B cell (primary cell): Measurements from ENCODE around the gene MYPOP. TPM values are rescaled to one million over a fixed set of nuclear protein-coding genes. Genes with fewer than 3 reads are reported as not detected.

ENCODE experiments used
- ATAC-seq: fragments of 200-7000 bp; cut with Tn5 transposase; one replicate; pipeline ENCODE4 v1.10.0; 2021; ENCODE audit warnings: low read depth, mild to moderate bottlenecking, moderate number of reproducible peaks, moderate library complexity
- CTCF ChIA-PET: fragments of 350-600 bp; sonication (Branson Sonifier 250); formaldehyde crosslinking; loops from one replicate; lab custom pipeline; 2021; ENCODE audit warnings: antibody characterized with exemption, inconsistent platforms; lab: Charles Lee
- POLR2A ChIA-PET: fragments of 350-600 bp; sonication (Branson Sonifier 250); formaldehyde crosslinking; loops from one replicate; lab custom pipeline; 2021; ENCODE audit warnings: antibody characterized with exemption; lab: Charles Lee
- DNase-seq: peaks from one replicate; pipeline ENCODE4 v3.0.0; 2013
- H2AFZ ChIP-seq: 2 replicates; pipeline ENCODE4 v1.6.1; 2012; ENCODE audit warnings: mild to moderate bottlenecking, low read depth, low read length; ENCODE audit not compliant: insufficient read depth, poor library complexity, severe bottlenecking
- H3K27ac ChIP-seq, 2 donors: 1 replicate in 1 of 2; 2 replicates in 1 of 2; pipeline ENCODE4 v1.5.1; 2012 to 2013; ENCODE audit warnings: low read length in 2 of 2, mild to moderate bottlenecking in 2 of 2, moderate library complexity in 1 of 2
- H3K27me3 ChIP-seq, 4 experiments: fragments of 200-600 bp in 1 of 4; sonication (generic) in 1 of 4; replicated peaks in 1 of 4; 1 replicate in 2 of 4; 2 replicates in 2 of 4; pipeline versions ENCODE4 v1.6.1 to v1.7.0; 2013 to 2016; ENCODE audit warnings: low read length in 3 of 4, mild to moderate bottlenecking in 2 of 4, mixed read lengths in 1 of 4, moderate library complexity in 1 of 4; ENCODE audit not compliant: insufficient read depth in 4 of 4, control insufficient read depth in 3 of 4; ENCODE audit errors: control extremely low read depth in 1 of 4
- H3K36me3 ChIP-seq, 2 experiments: replicated peaks in 1 of 2; 1 replicate in 1 of 2; 2 replicates in 1 of 2; pipeline versions ENCODE4 v1.6.1 to v1.7.1; 2013; ENCODE audit warnings: low read length in 1 of 2; ENCODE audit not compliant: insufficient read depth in 2 of 2, control insufficient read depth in 1 of 2; ENCODE audit errors: control extremely low read depth in 1 of 2, extremely low read depth in 1 of 2
- H3K4me1 ChIP-seq, 2 donors: fragments of 200-600 bp in 1 of 2; sonication (generic) in 1 of 2; 1 replicate in 1 of 2; 2 replicates in 1 of 2; pipeline versions ENCODE4 v1.5.1 to v1.6.1; 2013 to 2017; ENCODE audit warnings: low read length in 2 of 2; ENCODE audit not compliant: control insufficient read depth in 2 of 2, insufficient read depth in 2 of 2
- H3K4me2 ChIP-seq: replicated peaks from 2 replicates; pipeline ENCODE3; 2012; ENCODE audit warnings: mild to moderate bottlenecking, low read depth, low read length; ENCODE audit not compliant: poor library complexity, severe bottlenecking
- H3K4me3 ChIP-seq, 5 experiments: fragments of 200-600 bp in 1 of 5; sonication (generic) in 1 of 5; 1 replicate in 3 of 5; 2 replicates in 2 of 5; pipeline versions ENCODE4 v1.5.1 to v1.7.0; 2011 to 2016; ENCODE audit warnings: low read length in 4 of 5, mild to moderate bottlenecking in 4 of 5, low read depth in 2 of 5, control low read depth in 1 of 5, moderate library complexity in 1 of 5; ENCODE audit not compliant: insufficient read depth in 1 of 5; ENCODE audit errors: control extremely low read depth in 1 of 5, extremely low read depth in 1 of 5
- H3K79me2 ChIP-seq: fragments of 200-600 bp; sonication (generic); one replicate; pipeline ENCODE4 v1.6.0; 2016; ENCODE audit warnings: low read length; ENCODE audit not compliant: control insufficient read depth, insufficient read depth
- H3K9ac ChIP-seq: fragments of 200-600 bp; sonication (generic); 2 replicates; pipeline ENCODE4 v1.6.1; 2017; ENCODE audit warnings: mild to moderate bottlenecking, low read length, moderate library complexity
- H3K9me3 ChIP-seq, 3 donors: one replicate each; pipeline versions ENCODE4 v1.6.1 to v1.7.1; 2013; ENCODE audit warnings: low read length in 2 of 3; ENCODE audit not compliant: control insufficient read depth in 2 of 3, insufficient read depth in 1 of 3; ENCODE audit errors: control extremely low read depth in 1 of 3
- H4K20me1 ChIP-seq: 2 replicates; pipeline ENCODE4 v1.6.0; 2012; ENCODE audit warnings: mild to moderate bottlenecking, low read length; ENCODE audit not compliant: insufficient read depth, control insufficient read depth, poor library complexity, severe bottlenecking
- H3K27ac Mint-ChIP-seq: one replicate; pipeline ENCODE4 v1.8.0; 2021; ENCODE audit warnings: mixed read lengths
- H3K27me3 Mint-ChIP-seq: one replicate; pipeline ENCODE4 v1.8.0; 2021; ENCODE audit warnings: mixed read lengths
- H3K4me1 Mint-ChIP-seq: one replicate; pipeline ENCODE4 v1.8.0; 2021; ENCODE audit warnings: mixed read lengths
- H3K4me3 Mint-ChIP-seq: one replicate; pipeline ENCODE4 v1.8.0; 2021; ENCODE audit warnings: mixed read lengths
- H3K9me3 Mint-ChIP-seq: one replicate; pipeline ENCODE4 v1.8.0; 2022; ENCODE audit warnings: mixed read lengths; ENCODE audit not compliant: insufficient read depth
- CTCF ChIP-seq: fragments of 200-600 bp; IDR thresholded peaks from one replicate; pipeline ENCODE4 v1.8.0; 2022; ENCODE audit warnings: antibody characterized with exemption, mild to moderate bottlenecking
- EZH2 ChIP-seq: IDR thresholded peaks from 2 replicates; pipeline ENCODE4 v1.6.1; 2012; ENCODE audit warnings: borderline replicate concordance, low read depth, mild to moderate bottlenecking, moderate library complexity, low read length; ENCODE audit not compliant: insufficient read depth, poor library complexity, severe bottlenecking
- WGBS: methylation state at CpG from one replicate; pipeline ENCODE4 v1.1.5; 2013; ENCODE audit warnings: missing lambda C conversion rate; ENCODE audit not compliant: insufficient coverage; 5-methylcytosine and 5-hydroxymethylcytosine counted together
- intact Hi-C: fragments of 100-400 bp; cut with micrococcal nuclease; formaldehyde crosslinking; loops from one replicate; pipeline ENCODE4 v1.10.0; 2022
- polyA plus RNA-seq: library from polyadenylated mRNA; depleted of rRNA; stranded (reverse); fragments of >200 nt; gene quantifications from 2 replicates; pipeline ENCODE4 v1.2.3, GENCODE V29; 2012
- total RNA-seq, 2 donors: library from RNA; stranded (reverse); fragments of 120-200 nt in 1 of 2; gene quantifications; 1 replicate in 1 of 2; 2 replicates in 1 of 2; pipeline versions ENCODE4 v1.2.3 to v1.2.4, GENCODE V29; 2013 to 2022

Gene MYPOP
- total and polyA plus RNA-seq, 2 donors (not counting 1 experiment from before 2014, with no cell fraction given), result 5.7 to 12.1 TPM

GRCh38 chr19:45852145-45852750, 50.2 kb downstream of the MYPOP start:
- Histone ChIP-seq H4K20me1 (peaks cover 38% of the 10 kb centered on the region), H3K4me1 (no peaks in the 10 kb centered on the region), H3K79me2 (peaks cover 63% of the 10 kb centered on the region), H3K36me3 (peaks cover 11 to 62% of the 10 kb centered on the region in 2 experiments), H3K4me3 (no peak overlapping the region), H2AFZ (no peak overlapping the region), H3K27ac (no peak overlapping the region), H3K9me3 (no peaks in the 10 kb centered on the region), H3K9ac (no peak overlapping the region), H3K4me2 (no peak overlapping the region), H3K27me3 (no peaks in the 10 kb centered on the region)
- no peak overlapping the region for H3K4me3 Mint-ChIP-seq
- H3K4me1 Mint-ChIP-seq, result no peaks in the 10 kb centered on the region
- intact Hi-C loops, result no loop called here
- no peaks in the 10 kb centered on the region for H3K9me3 Mint-ChIP-seq
- H3K27me3 Mint-ChIP-seq, result no peaks in the 10 kb centered on the region
- ATAC-seq, result no peak
- 97% methylated on average over 6 of the region's 10 CpGs for WGBS
- ChIA-PET POLR2A (no interaction called here), CTCF (no interaction called here)
- TF ChIP-seq CTCF (no peak), EZH2 (no peak)
- no peak overlapping the region for H3K27ac Mint-ChIP-seq
- DNase-seq, result no peak

- Histone ChIP-seq H3K9ac (no peak overlapping the region), H4K20me1 (peaks cover 8% of the 10 kb centered on the region), H3K27ac (no peak overlapping the region), H3K27me3 (no peaks in the 10 kb centered on the region), H3K4me3 (no peak overlapping the region), H3K79me2 (peaks cover 45% of the 10 kb centered on the region), H3K36me3 (peaks cover 13 to 82% of the 10 kb centered on the region in 2 experiments), H2AFZ (no peak overlapping the region), H3K4me2 (no peak overlapping the region), H3K9me3 (no peaks in the 10 kb centered on the region), H3K4me1 (no peaks in the 10 kb centered on the region)
- no peaks in the 10 kb centered on the region for H3K27me3 Mint-ChIP-seq
- intact Hi-C loops, result no loop called here
- no peak for ATAC-seq
- H3K27ac Mint-ChIP-seq, result no peak overlapping the region
- no peak overlapping the region for H3K4me3 Mint-ChIP-seq
- ChIA-PET CTCF (interaction anchor here (1.3 kb wide), 1 partner anchor 50 kb away, joined by 4 read pairs; no protein-coding TSS in a partner anchor), POLR2A (no interaction called here)
- H3K9me3 Mint-ChIP-seq, result no peaks in the 10 kb centered on the region
- DNase-seq, result no peak
- WGBS, result 100% methylated on average over 1 of the region's 4 CpGs
- no peaks in the 10 kb centered on the region for H3K4me1 Mint-ChIP-seq
- peak; percentile 17 for TF ChIP-seq CTCF
- no peak for TF ChIP-seq EZH2
Observed at GRCh38 chr19:45848922-45849321, 53.5 kb downstream of the MYPOP start.
